Right lobe of liver (tissue), 4 donors: ENCODE measurements around the gene PIGW.

Experiments used
- POLR2A ChIP-seq: fragments of 450-650 bp; IDR thresholded peaks from one replicate; pipeline ENCODE4 v1.6.1; 2017; ENCODE audit warnings: antibody characterized with exemption, mild to moderate bottlenecking
- TF ChIP-seq, protein P1 (sequence below), 4 donors: fragments of 200-600 bp in 3 of 4; fragments of 450-650 bp in 1 of 4; IDR thresholded peaks; one replicate each; pipeline versions ENCODE4 v1.5.1 to v1.8.0; 2016 to 2022; ENCODE audit warnings: antibody characterized with exemption in 4 of 4, mild to moderate bottlenecking in 2 of 4
- donor health status: DM: no; HTN: no; CAD: no.
- donor health status: DM: no; HTN: no; CAD: no.
- donor health status: DM: no; HTN: yes; CAD: no.

DNA sequence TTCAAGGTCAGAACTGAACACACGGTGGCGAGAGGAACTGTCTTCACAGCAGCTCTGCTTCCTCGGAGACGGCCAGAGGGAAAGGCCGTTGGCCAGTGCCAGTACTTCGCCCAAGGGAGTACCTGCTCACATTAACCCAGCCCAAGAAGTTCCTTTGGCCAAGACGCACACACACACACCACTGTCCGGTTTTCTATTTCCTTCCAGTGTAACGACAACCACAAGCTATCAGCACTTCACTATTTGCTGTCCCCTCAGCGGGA is 9.2 kb downstream of the PIGW start:
- no peak for TF ChIP-seq POLR2A
- TF ChIP-seq, protein P1, sequence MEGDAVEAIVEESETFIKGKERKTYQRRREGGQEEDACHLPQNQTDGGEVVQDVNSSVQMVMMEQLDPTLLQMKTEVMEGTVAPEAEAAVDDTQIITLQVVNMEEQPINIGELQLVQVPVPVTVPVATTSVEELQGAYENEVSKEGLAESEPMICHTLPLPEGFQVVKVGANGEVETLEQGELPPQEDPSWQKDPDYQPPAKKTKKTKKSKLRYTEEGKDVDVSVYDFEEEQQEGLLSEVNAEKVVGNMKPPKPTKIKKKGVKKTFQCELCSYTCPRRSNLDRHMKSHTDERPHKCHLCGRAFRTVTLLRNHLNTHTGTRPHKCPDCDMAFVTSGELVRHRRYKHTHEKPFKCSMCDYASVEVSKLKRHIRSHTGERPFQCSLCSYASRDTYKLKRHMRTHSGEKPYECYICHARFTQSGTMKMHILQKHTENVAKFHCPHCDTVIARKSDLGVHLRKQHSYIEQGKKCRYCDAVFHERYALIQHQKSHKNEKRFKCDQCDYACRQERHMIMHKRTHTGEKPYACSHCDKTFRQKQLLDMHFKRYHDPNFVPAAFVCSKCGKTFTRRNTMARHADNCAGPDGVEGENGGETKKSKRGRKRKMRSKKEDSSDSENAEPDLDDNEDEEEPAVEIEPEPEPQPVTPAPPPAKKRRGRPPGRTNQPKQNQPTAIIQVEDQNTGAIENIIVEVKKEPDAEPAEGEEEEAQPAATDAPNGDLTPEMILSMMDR (IDR thresholded peaks at IDR 0.05), result no peak
